HG03460 (cell line): ENCODE results near the gene WBP1L.
"Not testable (repeated sequence)": the region's sequence is repeated elsewhere in the genome, so short reads cannot be mapped to it uniquely, and the experiment has no call there.

ENCODE experiments used
- ATAC-seq: cut with Tn5 transposase; IDR thresholded peaks from one replicate; pipeline ENCODE4 v1.9.1; 2021; ENCODE audit not compliant: unreplicated experiment

The WBP1L gene

GRCh38 chr10:102802920-102803534 lies 59.3 kb downstream of the WBP1L start:
- peak; percentile 68 for ATAC-seq

- ATAC-seq: no peak
Observed at GRCh38 chr10:102804382-102805055, 60.8 kb downstream of the WBP1L start.

GRCh38 chr10:102808380-102808779 lies 64.6 kb downstream of the WBP1L start:
- ATAC-seq: no peak

GRCh38 chr10:102811346-102811745 lies 67.6 kb downstream of the WBP1L start:
- ATAC-seq: no peak

GRCh38 chr10:102812231-102812876 lies 68.6 kb downstream of the WBP1L start:
- ATAC-seq: no peak

GRCh38 chr10:102813017-102813541 lies 69.3 kb downstream of the WBP1L start:
- no peak for ATAC-seq

GRCh38 chr10:102813734-102814452 lies 70.1 kb downstream of the WBP1L start:
- ATAC-seq: no peak

GRCh38 chr10:102814453-102814871 lies 70.7 kb downstream of the WBP1L start:
- no peak for ATAC-seq

GRCh38 chr10:102814873-102815661 lies 71.3 kb downstream of the WBP1L start:
- no peak for ATAC-seq

GRCh38 chr10:102815790-102816549 lies 72.2 kb downstream of the WBP1L start:
- no peak for ATAC-seq

- ATAC-seq: no peak
Observed at GRCh38 chr10:102817175-102817574, 73.4 kb downstream of the WBP1L start.

- no peak for ATAC-seq
Observed at GRCh38 chr10:102819054-102819453, 75.3 kb downstream of the WBP1L start.

GRCh38 chr10:102820008-102820407 lies 76.3 kb downstream of the WBP1L start:
- not testable (repeated sequence) for ATAC-seq

- ATAC-seq: no peak
Observed at GRCh38 chr10:102822222-102822621, 78.5 kb downstream of the WBP1L start.

GRCh38 chr10:102824664-102825063 lies 80.9 kb downstream of the WBP1L start:
- ATAC-seq: no peak

- ATAC-seq: no peak
Observed at GRCh38 chr10:102826148-102826796, 82.5 kb downstream of the WBP1L start.

- no peak for ATAC-seq
Observed at GRCh38 chr10:102827597-102827975, 83.8 kb downstream of the WBP1L start.

GRCh38 chr10:102831322-102832071 lies 87.7 kb downstream of the WBP1L start:
- no peak for ATAC-seq

- no peak for ATAC-seq
Observed at GRCh38 chr10:102832248-102832647, 88.5 kb downstream of the WBP1L start.
